BE2C (cell line): ENCODE measurements around the gene ABCG8.

Experiments
- DNase-seq: peaks from one replicate; pipeline ENCODE4 v3.0.0-alpha.2; 2020
- H3K27me3 ChIP-seq: fragments of 250-450 bp; sonication (Bioruptor Pico); 2 replicates; pipeline ENCODE4 v1.5.1; 2020; ENCODE audit warnings: mild to moderate bottlenecking
- H3K36me3 ChIP-seq: fragments of 250-450 bp; sonication (Bioruptor Pico); 2 replicates; pipeline ENCODE4 v1.5.1; 2020; ENCODE audit warnings: mild to moderate bottlenecking
- H3K4me1 ChIP-seq: fragments of 250-450 bp; sonication (Bioruptor Pico); 2 replicates; pipeline ENCODE4 v1.5.1; 2020
- H3K4me3 ChIP-seq: 2 replicates; pipeline ENCODE4 v1.5.1; 2011; ENCODE audit warnings: low read depth, low read length
- H3K9me3 ChIP-seq: fragments of 250-450 bp; sonication (Bioruptor Pico); 2 replicates; pipeline ENCODE4 v1.5.1; 2020
- CTCF ChIP-seq: IDR thresholded peaks from 2 replicates; pipeline ENCODE4 v1.5.1; 2012; ENCODE audit warnings: mild to moderate bottlenecking, low read depth, low read length

The ABCG8 gene

GRCh38 chr2:43831543-43832294, 7.1 kb upstream of the ABCG8 start:
- TF ChIP-seq CTCF, result no peak
- Histone ChIP-seq H3K27me3 (no peaks in the 10 kb centered on the region), H3K4me3 (peak overlapping the region; percentile 38), H3K36me3 (no peaks in the 10 kb centered on the region), H3K4me1 (peaks cover 5% of the 10 kb centered on the region), H3K9me3 (no peaks in the 10 kb centered on the region)
- peak; percentile 32 for DNase-seq

GRCh38 chr2:43832457-43832856, 6.3 kb upstream of the ABCG8 start:
- DNase-seq, result no peak
- no peaks in the 10 kb centered on the region for H3K27me3 ChIP-seq
- TF ChIP-seq CTCF, result no peak
- H3K9me3 ChIP-seq, result no peaks in the 10 kb centered on the region
- H3K36me3 ChIP-seq, result no peaks in the 10 kb centered on the region
- H3K4me1 ChIP-seq, result peaks cover 5% of the 10 kb centered on the region
- no peak overlapping the region for H3K4me3 ChIP-seq

- Histone ChIP-seq H3K4me3 (no peak overlapping the region), H3K27me3 (no peaks in the 10 kb centered on the region), H3K4me1 (peaks cover 5% of the 10 kb centered on the region), H3K9me3 (no peaks in the 10 kb centered on the region), H3K36me3 (no peaks in the 10 kb centered on the region)
- no peak for TF ChIP-seq CTCF
- no peak for DNase-seq
Observed at GRCh38 chr2:43837033-43837432, 1.7 kb upstream of the ABCG8 start.

GRCh38 chr2:43837831-43838559, 776 bp upstream of the ABCG8 start:
- no peaks in the 10 kb centered on the region for H3K36me3 ChIP-seq
- no peak overlapping the region for H3K4me3 ChIP-seq
- no peaks in the 10 kb centered on the region for H3K9me3 ChIP-seq
- H3K4me1 ChIP-seq, result peaks cover 5% of the 10 kb centered on the region
- no peak for TF ChIP-seq CTCF
- DNase-seq, result no peak
- no peaks in the 10 kb centered on the region for H3K27me3 ChIP-seq

- no peak for DNase-seq
- H3K4me3 ChIP-seq, result no peak overlapping the region
- no peaks in the 10 kb centered on the region for H3K36me3 ChIP-seq
- no peak for TF ChIP-seq CTCF
- no peaks in the 10 kb centered on the region for H3K9me3 ChIP-seq
- H3K27me3 ChIP-seq, result no peaks in the 10 kb centered on the region
- peaks cover 5% of the 10 kb centered on the region for H3K4me1 ChIP-seq
Observed at GRCh38 chr2:43839776-43840564, 1.2 kb downstream of the ABCG8 start.
